ENCODE results near the gene OVOL2.

OVOL2 gene

DNA sequence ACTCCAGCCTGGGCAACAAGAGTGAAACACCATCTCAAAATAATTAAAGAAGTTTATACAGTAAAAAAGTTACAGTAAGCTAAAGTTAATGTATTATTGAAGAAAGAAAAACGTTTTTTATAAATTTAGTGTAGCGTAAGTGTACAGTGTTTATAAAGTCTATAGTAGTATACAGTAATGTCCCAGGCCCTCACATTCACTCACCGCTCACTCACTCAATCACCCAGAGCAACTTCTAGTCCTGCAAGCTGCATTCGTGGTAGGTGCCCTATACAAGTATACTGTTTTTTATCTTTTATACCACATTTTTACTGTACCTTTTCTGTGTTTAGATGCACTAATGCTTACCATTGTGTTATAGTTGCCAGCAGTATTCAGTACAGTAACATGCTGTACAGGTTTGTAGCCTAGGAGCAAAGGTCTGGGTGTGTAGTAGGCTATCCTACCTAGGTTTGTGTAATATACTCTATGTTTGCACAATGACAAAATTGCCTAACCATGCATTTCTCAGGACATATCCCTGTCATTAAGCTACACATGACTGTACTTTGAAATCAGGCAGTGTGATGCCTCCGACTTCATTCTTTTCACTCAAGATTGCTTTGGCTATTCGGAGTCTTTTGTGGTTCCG, 72.2 kb downstream of the OVOL2 start:
- DNase-seq (ENCODE audit: low read depth in 2 of 2): no peak

DNA sequence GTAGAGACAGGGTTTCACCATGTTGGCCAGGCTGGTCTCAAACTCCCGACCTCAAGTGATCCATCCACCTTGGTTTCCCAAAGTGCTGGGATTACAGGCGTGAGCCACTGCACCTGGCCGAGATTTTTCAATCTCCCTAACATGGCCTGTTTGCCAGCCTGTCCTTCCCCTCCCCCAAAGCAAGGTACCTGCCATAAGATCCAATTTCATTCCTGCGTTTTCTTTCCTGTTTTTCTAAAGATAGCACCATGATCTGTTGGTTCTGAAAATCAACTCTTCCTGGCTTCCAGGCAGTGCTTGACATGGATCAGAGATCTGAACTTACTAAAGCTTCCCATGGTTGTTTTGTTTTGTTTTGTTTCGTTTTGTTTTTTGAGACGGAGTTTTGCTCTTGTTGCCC, 81.4 kb downstream of the OVOL2 start:
- no peak for DNase-seq (ENCODE audit: low read depth in 2 of 2)
